HepG2 (cell line): Measurements from ENCODE around the gene SOCS1. TPM values are rescaled to one million over a fixed set of nuclear protein-coding genes. Genes with fewer than 3 reads are reported as not detected.

ENCODE experiments used
- ATAC-seq: fragments of 200-7000 bp; cut with Tn5 transposase; 3 replicates; pipeline ENCODE4 v1.9.1; 2020; ENCODE audit warnings: mild to moderate bottlenecking, moderate library complexity
- Bru-seq: library from RNA; stranded (reverse); fragments of 400-500 nt; gene quantifications from one replicate; lab custom pipeline; 2021; lab: Mats Ljungman, UMichigan
- BruChase-seq, 2 experiments: library from RNA; stranded (reverse); fragments of 400-500 nt; gene quantifications; one replicate each; lab custom pipeline; 2021; lab: Mats Ljungman, UMichigan
- BruUV-seq: library from RNA; stranded (reverse); fragments of 400-500 nt; replicated peaks from 2 replicates; lab custom pipeline; 2021; lab: Mats Ljungman, UMichigan
- CTCF ChIA-PET: fragments of 300-600 bp; formaldehyde crosslinking; extraction: SDS; loops from one replicate; lab custom pipeline; 2021; ENCODE audit warnings: low total read pairs, inconsistent platforms, low intra/inter-chr PET ratio; lab: Yijun Ruan, JAX
- POLR2A ChIA-PET: fragments of 350-600 bp; sonication (Branson Sonifier 250); formaldehyde crosslinking; loops from one replicate; lab custom pipeline; 2020; ENCODE audit warnings: antibody characterized with exemption, inconsistent platforms; lab: Yijun Ruan, JAX
- DNase-seq: peaks from one replicate; pipeline ENCODE4 v3.0.0-alpha.2; 2015; ENCODE audit warnings: low spot score
- FAIRE-seq: peaks from 3 replicates; lab custom pipeline; 2011; peaks lifted over from hg19 to GRCh38; lab: Jason Lieb, UNC
- H2AFZ ChIP-seq: one replicate; pipeline ENCODE4 v1.6.1; 2011; ENCODE audit warnings: low read length, inconsistent platforms
- H3K27ac ChIP-seq: fragments of 300-600 bp; 3 replicates; pipeline ENCODE4 v1.8.0; 2011; ENCODE audit warnings: mixed run types, mild to moderate bottlenecking, mixed read lengths, low read length, inconsistent platforms; ENCODE audit not compliant: insufficient read depth; ENCODE audit errors: extremely low read length
- H3K27me3 ChIP-seq, 2 experiments: fragments of 200-600 bp in 1 of 2; 2 replicates in 1 of 2; 3 replicates in 1 of 2; pipeline versions ENCODE4 v1.6.0 to v1.8.0; 2011; ENCODE audit warnings: low read length in 2 of 2, mild to moderate bottlenecking in 2 of 2, moderate library complexity in 2 of 2, inconsistent platforms in 1 of 2; ENCODE audit not compliant: insufficient read depth in 2 of 2, control insufficient read depth in 1 of 2
- H3K36me3 ChIP-seq, 2 experiments: fragments of 200-600 bp in 1 of 2; replicated peaks in 1 of 2; 2 replicates in 1 of 2; 3 replicates in 1 of 2; pipeline versions ENCODE4 v1.5.1 to v1.8.0; 2011; ENCODE audit warnings: low read length in 2 of 2, inconsistent platforms in 1 of 2; ENCODE audit not compliant: insufficient read depth in 2 of 2, control insufficient read depth in 1 of 2
- H3K4me1 ChIP-seq: 2 replicates; pipeline ENCODE4 v1.5.1; 2012; ENCODE audit warnings: low read length, inconsistent platforms; ENCODE audit not compliant: insufficient read depth
- H3K4me2 ChIP-seq: 2 replicates; pipeline ENCODE4 v1.6.0; 2011; ENCODE audit warnings: low read depth, low read length, inconsistent platforms
- H3K4me3 ChIP-seq, 3 experiments: fragments of 200-600 bp in 1 of 3; sonication (generic), shearing (Covaris generic) in 1 of 3; replicated peaks in 1 of 3; 2 replicates each; pipeline ENCODE4 v1.5.1; 2011 to 2016; ENCODE audit warnings: low read length in 3 of 3, inconsistent platforms in 2 of 3, low read depth in 2 of 3, mild to moderate bottlenecking in 2 of 3, control low read depth in 1 of 3, mixed read lengths in 1 of 3; ENCODE audit not compliant: insufficient read depth in 1 of 3
- H3K79me2 ChIP-seq: one replicate; pipeline ENCODE4 v1.6.1; 2011; ENCODE audit warnings: low read length, inconsistent platforms; ENCODE audit not compliant: insufficient read depth
- H3K9ac ChIP-seq: 2 replicates; pipeline ENCODE4 v1.6.0; 2011; ENCODE audit warnings: mild to moderate bottlenecking, low read depth, low read length, inconsistent platforms; ENCODE audit not compliant: insufficient read depth
- H3K9me3 ChIP-seq: 2 replicates; pipeline ENCODE4 v1.5.1; 2012; ENCODE audit warnings: mild to moderate bottlenecking, low read length
- H4K20me1 ChIP-seq: 2 replicates; pipeline ENCODE4 v1.6.0; 2011; ENCODE audit warnings: inconsistent platforms, mild to moderate bottlenecking, low read length, moderate library complexity; ENCODE audit not compliant: insufficient read depth
- ATF4 ChIP-seq, 2 experiments: fragments of 450-650 bp in 1 of 2; sonication (generic) in 1 of 2; formaldehyde crosslinking; IDR thresholded peaks; 2 replicates each; pipeline versions ENCODE4 v1.5.0 to v1.8.0; 2020 to 2022; ENCODE audit warnings: mild to moderate bottlenecking in 1 of 2, missing genetic modification reagents in 1 of 2
- ELK4 ChIP-seq: sonication (generic); formaldehyde crosslinking; IDR thresholded peaks from 2 replicates; pipeline ENCODE4 v1.9.0; 2021; ENCODE audit warnings: missing genetic modification reagents, borderline replicate concordance
- HMGA1 ChIP-seq: sonication (generic); formaldehyde crosslinking; conservative IDR thresholded peaks from 2 replicates; pipeline ENCODE4 v1.4.0; 2020; ENCODE audit warnings: missing genetic modification reagents
- NR2F2 ChIP-seq: IDR thresholded peaks from 2 replicates; pipeline ENCODE4 v1.6.1; 2012; ENCODE audit warnings: low read depth, inconsistent platforms, borderline replicate concordance
- SMAD9 ChIP-seq: sonication (generic); formaldehyde crosslinking; IDR thresholded peaks from 2 replicates; pipeline ENCODE4 v1.5.1; 2020; ENCODE audit warnings: mild to moderate bottlenecking, missing genetic modification reagents
- ZBTB10 ChIP-seq: sonication (generic); formaldehyde crosslinking; IDR thresholded peaks from 2 replicates; pipeline ENCODE4 v1.4.0; 2020; ENCODE audit warnings: missing genetic modification reagents, borderline replicate concordance
- ZNF674 ChIP-seq: sonication (generic); formaldehyde crosslinking; IDR thresholded peaks from 2 replicates; pipeline ENCODE4 v1.5.0; 2020; ENCODE audit warnings: low read depth, mild to moderate bottlenecking, missing genetic modification reagents
- ZNF746 ChIP-seq: sonication (generic); formaldehyde crosslinking; IDR thresholded peaks from 2 replicates; pipeline ENCODE4 v1.8.0; 2022; ENCODE audit warnings: mild to moderate bottlenecking, missing genetic modification reagents
- ZSCAN12 ChIP-seq: sonication (generic); formaldehyde crosslinking; IDR thresholded peaks from 2 replicates; pipeline ENCODE4 v1.9.0; 2021; ENCODE audit warnings: mild to moderate bottlenecking, missing genetic modification reagents
- WGBS: methylation state at CpG from one replicate; pipeline ENCODE4 v1.1.6; 2017; ENCODE audit warnings: low lambda C conversion rate; 5-methylcytosine and 5-hydroxymethylcytosine counted together
- in situ Hi-C: cut with HindIII; loops from 2 replicates; pipeline ENCODE4 v1.10.0; 2017; ENCODE audit warnings: low pct_unique_long_range_greater_than_20kb; ENCODE audit not compliant: extremely low pct_ligation_motif_present
- intact Hi-C: fragments of 100-400 bp; cut with micrococcal nuclease; formaldehyde crosslinking; loops from one replicate; pipeline ENCODE4 v1.10.0; 2022; ENCODE audit not compliant: unreplicated experiment
- long read RNA-seq, 2 experiments: library from RNA in 1 of 2; library from polyadenylated mRNA in 1 of 2; stranded (forward) in 1 of 2; unstranded in 1 of 2; transcript quantifications; one replicate each; pipeline ENCODE4 v2.0.0, GENCODE V29; 2019 to 2022
- polyA minus RNA-seq, 3 experiments: library from RNA; depleted of rRNA, polyadenylated mRNA; stranded (reverse); fragments of >200 nt; gene quantifications; 2 replicates each; pipeline ENCODE4 v1.2.3, GENCODE V29; 2011; ENCODE audit warnings: low replicate concordance in 1 of 3
- polyA plus RNA-seq, 8 experiments: library from polyadenylated mRNA; depleted of rRNA in 3 of 8; stranded (reverse) in 7 of 8; unstranded in 1 of 8; fragments of >200 nt; fragmentation: Illumina TruSeq in 4 of 8; extraction: Trizol in 4 of 8; gene quantifications; 2 replicates each; pipeline versions ENCODE4 v1.2.1 to v1.2.3, GENCODE V29; 2011 to 2016; ENCODE audit warnings: low read depth in 4 of 8, missing spikeins in 1 of 8, mixed read lengths in 1 of 8; ENCODE audit not compliant: insufficient read depth in 1 of 8
- total RNA-seq, 5 experiments: library from RNA; depleted of rRNA; stranded (reverse); fragments of >200 nt; fragmentation: Illumina TruSeq; extraction: Trizol; gene quantifications; 2 replicates each; pipeline ENCODE4 v1.2.3, GENCODE V29; 2016; ENCODE audit warnings: low read depth in 1 of 5

The SOCS1 gene
- 3.3 and 5.3 TPM in 2 replicates for total RNA-seq (2016; rRNA removed; fragmentation: Illumina TruSeq; extraction: Trizol)
- 5.4 and 8.1 TPM in 2 replicates for total RNA-seq (2016; cell fraction: cytosol; rRNA removed; fragmentation: Illumina TruSeq; extraction: Trizol; ENCODE audit: low read depth)
- 2.8 and 4.2 TPM in 2 replicates for total RNA-seq (2016; cell fraction: insoluble cytoplasmic fraction; rRNA removed; fragmentation: Illumina TruSeq; extraction: Trizol)
- total RNA-seq (2016; cell fraction: membrane; rRNA removed; fragmentation: Illumina TruSeq; extraction: Trizol), result 9.1 and 10.9 TPM in 2 replicates
- 5.6 and 5.7 TPM in 2 replicates for total RNA-seq (2016; cell fraction: nucleus; rRNA removed; fragmentation: Illumina TruSeq; extraction: Trizol)
- 6.3 and 9.4 TPM in 2 replicates for polyA plus RNA-seq (2011; rRNA removed)
- polyA plus RNA-seq (2011; cell fraction: cytosol; rRNA removed), result 5.3 and 8.4 TPM in 2 replicates
- polyA plus RNA-seq (2011; cell fraction: nucleus; rRNA removed), result 30.3 and 31.6 TPM in 2 replicates
- polyA plus RNA-seq (2012), result 6.5 and 7.4 TPM in 2 replicates
- polyA plus RNA-seq (2016; cell fraction: cytosol; fragmentation: Illumina TruSeq; extraction: Trizol; ENCODE audit: low read depth), result 5.5 and 7.8 TPM in 2 replicates
- polyA plus RNA-seq (2016; cell fraction: insoluble cytoplasmic fraction; fragmentation: Illumina TruSeq; extraction: Trizol; ENCODE audit: low read depth), result 5.2 and 6.3 TPM in 2 replicates
- 7.1 and 9.9 TPM in 2 replicates for polyA plus RNA-seq (2016; cell fraction: membrane; fragmentation: Illumina TruSeq; extraction: Trizol; ENCODE audit: low read depth)
- polyA plus RNA-seq (2016; cell fraction: nucleus; fragmentation: Illumina TruSeq; extraction: Trizol; ENCODE audit: insufficient read depth, low read depth), result 8.1 and 8.6 TPM in 2 replicates
- 3.9 and 31.0 TPM in 2 replicates for polyA minus RNA-seq (2011; rRNA and poly(A)+ RNA removed; ENCODE audit: low replicate concordance)
- polyA minus RNA-seq (2011; cell fraction: cytosol; rRNA and poly(A)+ RNA removed), result 12.0 and 14.0 TPM in 2 replicates
- 44.8 and 46.1 TPM in 2 replicates for polyA minus RNA-seq (2011; cell fraction: nucleus; rRNA and poly(A)+ RNA removed)
- Bru-seq, nascent RNA, result percentile 88 among the genes with signal in this experiment
- BruChase-seq, experiment 1, labeled RNA remaining after a 6-hour chase, result percentile 64 among the genes with signal in this experiment
- BruChase-seq, experiment 2, labeled RNA remaining after a 2-hour chase, result percentile 64 among the genes with signal in this experiment
- long read RNA-seq, experiment 1, partial matches to known transcripts, result 0 of 6 reads
- long read RNA-seq, experiment 1, other reads (novel, unspliced or antisense), result 0 of 6 reads
- long read RNA-seq, experiment 2, transcript SOCS1-201 (2 exons, 1,225 nt), result major isoform, 38 of 44 reads
- long read RNA-seq, experiment 2, transcript SOCS1-202 (1 exons, 1,784 nt), result minor isoform, 6 of 44 reads
- long read RNA-seq, experiment 2, partial matches to known transcripts, result 0 of 44 reads
- long read RNA-seq, experiment 2, other reads (novel, unspliced or antisense), result 0 of 44 reads

- Histone ChIP-seq H3K4me3 (peak within 1 kb of the TSS; percentile 87 to 98 (median 95)), H3K27me3 (no peaks in the 10 kb centered on the region; a peak in 2 of 5 replicates), H3K9me3 (no peaks in the 10 kb centered on the region), H3K36me3 (peaks cover 2 to 8% of the 10 kb centered on the region in 2 experiments; a peak in 4 of 5 replicates), H3K27ac (peak within 1 kb of the TSS; percentile 93), H3K79me2 (peaks cover 28% of the 10 kb centered on the region), H3K9ac (peak within 1 kb of the TSS; percentile 92), H3K4me2 (peak within 1 kb of the TSS; percentile 99), H3K4me1 (peaks cover 83% of the 10 kb centered on the region), H4K20me1 (peaks cover 47% of the 10 kb centered on the region), H2AFZ (no peak within 1 kb of the TSS)
- ChIA-PET CTCF (interaction anchor here (1.0 to 5.2 kb wide), 6 partner anchors 100 to 299 kb away, joined by 4 to 38 read pairs (median 10); no protein-coding TSS in a partner anchor), POLR2A (interaction anchor here (0.5 to 9.0 kb wide), 85 partner anchors 8 to 512 kb away, joined by 3 to 351 read pairs (median 5); partner anchors contain the start of genes CLEC16A, DEXI, NUBP1 and PRM1)
- WGBS, result under 1% methylated on average over 26 of the region's 100 CpGs
- intact Hi-C loops (loop anchor here (2.0 to 5.0 kb wide), 4 partner anchors 23 to 116 kb away; no protein-coding TSS in a partner anchor), in situ Hi-C loops (loop anchor here (5.0 kb wide), 2 partner anchors 91 to 289 kb away; partner anchors contain the start of gene RMI2)
- ATAC-seq, result peak; percentile 69
- BruUV-seq, result no TSS peak
- FAIRE-seq, result no peak
- peak; percentile 78 for DNase-seq
- TF ChIP-seq ZBTB10 (CRISPR knock-in tag) (peak; percentile 28), SMAD9 (peak; percentile 89; the same call in 1 of the 2 replicates), HMGA1 (CRISPR knock-in tag) (no peak), ZNF674 (peak; percentile 98), ZNF746 (peak; percentile 81), ZSCAN12 (CRISPR knock-in tag) (no peak; the same call in 1 of the 2 replicates), NR2F2 (no peak; the same call in 1 of the 2 replicates), ATF4 (CRISPR knock-in tag; IDR thresholded peaks at IDR 0.05) (peak in 1 of 2 experiments; percentile 81; a peak in 2 of 4 replicates), ELK4 (no peak; the same call in 1 of the 2 replicates)
Observed at GRCh38 chr16:11255737-11256660, at the start of gene SOCS1. TSS of gene SOCS1 (minus strand) at chr16:11256204. CDS start at chr16:11255478, 726 bp downstream.
